ENCODE measurements around the gene PKDREJ.
"Not testable (repeated sequence)": the region's sequence is repeated elsewhere in the genome, so short reads cannot be mapped to it uniquely, and the experiment has no call there.

PKDREJ gene

DNA sequence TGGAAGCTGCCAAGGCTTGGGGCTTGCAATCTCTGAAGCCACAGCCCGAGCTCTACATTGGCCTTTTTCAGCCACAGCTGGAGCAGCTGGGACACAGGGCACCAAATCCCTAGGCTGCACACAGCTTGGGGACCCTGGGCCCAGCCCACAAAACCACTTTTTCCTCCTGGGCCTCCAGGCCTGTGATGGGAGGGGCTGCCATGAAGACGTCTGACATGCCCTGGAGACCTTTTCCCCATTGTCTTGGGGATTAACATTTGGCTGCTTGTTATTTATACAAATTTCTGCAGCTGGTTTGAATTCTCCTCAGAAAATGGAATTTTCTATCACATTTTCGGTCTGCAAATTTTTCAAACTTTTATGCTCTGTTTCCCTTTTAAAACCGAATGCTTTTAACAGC, 2.5 kb upstream of the PKDREJ start:
- DNase-seq, result not testable (repeated sequence)

DNA sequence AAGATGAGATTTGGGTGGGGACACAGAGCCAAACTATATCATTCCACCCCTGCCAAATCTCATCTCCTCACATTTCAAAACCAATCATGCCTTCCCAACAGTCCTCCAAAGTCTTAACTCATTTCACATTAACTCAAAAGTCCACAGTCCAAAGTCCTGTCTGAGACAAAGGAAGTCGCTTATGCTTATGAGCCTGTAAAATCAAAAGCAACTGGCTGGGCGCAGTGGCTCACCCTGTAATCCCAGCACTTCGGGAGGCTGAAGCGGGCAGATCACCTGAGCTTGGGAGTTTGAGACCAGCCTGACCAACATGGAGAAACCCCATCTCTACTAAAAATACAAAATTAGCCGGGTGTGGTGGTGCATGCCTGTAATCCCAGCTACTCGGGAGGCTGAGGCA, 1.4 kb upstream of the PKDREJ start:
- not testable (repeated sequence) for DNase-seq

DNA sequence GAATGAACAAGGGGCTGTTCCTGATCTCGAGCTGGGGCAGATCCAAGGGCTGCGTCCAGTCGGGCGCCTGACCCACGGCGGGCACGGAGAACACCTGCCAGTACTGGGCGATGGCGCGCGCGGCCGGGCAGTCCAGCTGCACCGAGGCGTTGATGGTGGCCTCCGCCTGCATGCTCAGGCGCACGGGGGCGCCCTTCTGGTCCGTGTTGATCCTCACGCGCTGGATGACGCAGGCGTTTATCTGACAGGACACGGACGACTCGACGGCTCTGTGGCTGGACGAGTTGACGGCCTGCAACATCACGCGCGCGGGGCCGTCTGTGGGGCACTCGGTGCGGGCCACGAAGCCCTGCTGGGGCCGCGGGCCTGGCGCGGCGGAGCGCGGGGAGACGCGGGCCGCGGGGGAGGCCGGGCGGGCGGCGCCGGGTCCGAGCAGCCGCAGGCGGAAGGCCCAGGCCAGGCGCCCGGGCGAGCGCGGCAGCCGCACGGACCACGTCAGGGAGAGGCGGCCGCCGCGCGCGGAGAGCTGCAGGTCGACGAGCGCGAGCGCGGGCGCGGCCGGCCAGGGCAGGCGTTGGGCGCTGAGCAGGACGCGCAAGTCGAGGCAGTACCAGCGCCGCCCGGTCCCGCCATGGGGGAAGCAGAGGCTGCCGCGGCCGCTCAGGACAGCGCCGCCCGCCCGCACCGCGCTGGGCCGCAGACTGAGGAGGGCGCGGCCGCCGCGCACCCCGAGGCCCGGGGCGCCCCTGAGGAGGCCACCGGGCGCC, 511 bp downstream of the PKDREJ start:
- DNase-seq, result no peak

DNA sequence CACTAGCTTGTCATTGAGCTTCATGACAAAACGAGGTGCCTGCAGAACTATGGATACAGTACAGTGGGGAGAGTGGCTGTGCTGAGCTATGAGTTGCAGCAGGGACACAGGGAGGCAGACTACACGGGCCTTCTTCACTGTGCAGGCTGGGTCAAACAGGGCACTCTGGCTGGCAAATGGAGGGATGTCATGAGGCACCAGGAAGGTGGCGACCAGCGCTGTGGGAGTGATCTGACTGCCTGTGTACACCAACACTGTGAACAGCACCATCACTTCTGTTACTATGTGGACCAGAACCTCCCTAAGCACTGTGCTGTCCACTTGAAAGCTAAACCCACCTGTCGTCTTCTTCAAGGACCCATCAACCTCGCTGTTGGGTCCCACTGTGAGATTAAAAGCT, 3.1 kb downstream of the PKDREJ start:
- no peak for DNase-seq

DNA sequence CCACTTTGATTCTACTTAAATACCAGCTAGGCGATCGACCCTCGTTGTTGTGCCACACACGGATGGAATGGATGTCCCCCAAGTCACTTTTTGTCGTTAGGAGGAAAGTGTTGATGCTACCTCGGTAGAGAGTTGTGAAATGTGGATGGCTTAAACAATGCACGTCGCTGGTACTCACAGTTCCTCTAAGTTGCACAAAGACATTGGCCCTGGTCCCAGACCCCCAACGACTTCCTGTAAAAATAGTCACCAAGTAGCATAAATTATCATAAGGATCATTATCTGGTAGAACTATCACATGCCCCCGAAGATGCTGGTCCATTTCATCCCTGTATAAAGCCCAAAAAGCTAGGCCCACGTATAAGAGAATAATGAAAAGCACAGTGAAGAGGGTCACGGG, 3.8 kb downstream of the PKDREJ start:
- DNase-seq, result no peak

DNA sequence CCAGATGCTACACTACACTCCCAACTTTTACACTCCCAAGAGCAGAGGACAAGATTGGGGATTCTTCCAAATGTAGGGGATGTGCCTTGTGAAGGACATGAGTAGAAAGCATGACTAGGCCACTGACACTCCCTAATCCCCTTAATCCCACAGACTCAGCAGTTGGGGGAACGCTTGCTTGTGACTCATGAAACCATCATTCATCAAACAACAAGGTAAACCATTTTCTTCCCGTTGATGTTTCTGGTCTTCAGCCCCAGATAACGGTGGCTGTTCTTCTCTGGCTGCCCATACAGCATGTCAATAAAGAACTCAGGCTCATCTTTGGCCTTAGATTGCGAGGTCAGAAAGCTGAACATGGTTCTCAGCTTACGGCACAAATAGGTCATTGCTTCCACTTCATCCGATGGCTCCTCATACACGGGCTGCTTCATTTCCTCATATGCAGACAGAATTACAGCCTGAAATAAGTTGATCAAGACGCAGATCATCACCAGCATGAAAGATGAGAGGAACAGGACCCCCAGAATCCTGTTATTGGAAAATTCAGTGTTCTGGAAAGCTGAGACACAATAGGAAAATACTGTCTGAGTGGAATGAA, 6.7 kb downstream of the PKDREJ start:
- DNase-seq, result no peak

DNA sequence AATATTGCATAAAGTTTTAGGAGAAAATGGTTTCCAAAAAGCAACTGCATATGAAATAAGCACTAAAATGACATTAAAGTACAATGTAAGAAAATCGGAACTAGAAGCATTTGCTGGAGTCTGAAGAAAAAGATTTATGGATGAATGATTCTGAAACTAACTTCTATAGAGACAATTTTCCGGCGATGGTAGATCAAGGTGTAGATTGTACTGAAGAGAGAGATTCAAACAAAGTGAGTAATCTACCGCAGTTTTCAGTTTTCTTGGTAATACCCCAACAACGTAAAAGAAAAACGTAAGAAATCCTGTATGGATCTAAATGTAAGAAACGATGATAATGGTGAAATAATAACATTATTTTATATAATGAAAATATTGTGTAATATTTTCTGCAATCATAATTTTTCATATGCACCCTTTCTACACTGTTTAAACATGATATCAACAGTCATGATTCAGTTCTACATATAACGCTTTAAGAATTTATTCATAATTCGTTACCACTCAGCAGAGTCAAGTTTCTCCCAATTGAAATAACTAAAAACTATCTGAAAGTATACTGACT, 11.2 kb downstream of the PKDREJ start:
- DNase-seq, result peak; percentile 42

DNA sequence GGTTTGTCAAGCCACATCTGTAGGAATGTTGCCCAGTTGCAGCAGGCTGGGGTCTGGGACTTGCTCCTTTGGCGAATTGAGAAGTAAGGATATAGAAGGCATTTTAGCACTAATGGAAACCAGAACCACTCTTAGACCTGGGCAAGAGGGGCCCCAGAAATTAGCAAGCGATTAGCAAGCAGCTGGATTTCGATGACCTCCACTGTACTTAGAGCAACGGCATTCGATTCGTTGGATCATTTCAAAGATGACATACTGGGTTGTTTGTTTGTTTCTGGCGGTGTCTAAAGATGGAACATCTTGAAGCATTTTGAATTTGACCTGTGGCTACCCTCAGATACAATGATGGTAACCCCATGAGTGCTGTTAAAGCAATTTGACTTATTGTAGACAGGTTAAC, 11.9 kb downstream of the PKDREJ start:
- DNase-seq, result peak; percentile 55

DNA sequence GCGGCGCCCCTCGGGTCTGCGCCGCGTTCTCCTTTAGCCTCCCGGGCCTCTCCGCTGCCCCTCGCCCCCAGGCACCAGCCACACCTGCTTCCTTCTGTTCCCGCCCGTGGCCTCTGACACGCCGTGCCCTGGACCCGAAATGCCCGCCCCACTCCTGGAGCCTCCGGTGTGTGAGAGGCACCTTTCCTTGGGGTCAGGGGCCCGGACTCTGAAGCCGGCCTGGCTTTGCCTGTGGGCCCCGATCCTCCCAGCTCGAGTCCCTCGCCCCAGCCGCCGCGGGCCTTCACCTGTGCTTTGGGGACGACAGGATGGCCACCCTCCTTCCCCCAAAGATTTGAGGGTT, 12.4 kb downstream of the PKDREJ start:
- DNase-seq, result peak; percentile 55

DNA sequence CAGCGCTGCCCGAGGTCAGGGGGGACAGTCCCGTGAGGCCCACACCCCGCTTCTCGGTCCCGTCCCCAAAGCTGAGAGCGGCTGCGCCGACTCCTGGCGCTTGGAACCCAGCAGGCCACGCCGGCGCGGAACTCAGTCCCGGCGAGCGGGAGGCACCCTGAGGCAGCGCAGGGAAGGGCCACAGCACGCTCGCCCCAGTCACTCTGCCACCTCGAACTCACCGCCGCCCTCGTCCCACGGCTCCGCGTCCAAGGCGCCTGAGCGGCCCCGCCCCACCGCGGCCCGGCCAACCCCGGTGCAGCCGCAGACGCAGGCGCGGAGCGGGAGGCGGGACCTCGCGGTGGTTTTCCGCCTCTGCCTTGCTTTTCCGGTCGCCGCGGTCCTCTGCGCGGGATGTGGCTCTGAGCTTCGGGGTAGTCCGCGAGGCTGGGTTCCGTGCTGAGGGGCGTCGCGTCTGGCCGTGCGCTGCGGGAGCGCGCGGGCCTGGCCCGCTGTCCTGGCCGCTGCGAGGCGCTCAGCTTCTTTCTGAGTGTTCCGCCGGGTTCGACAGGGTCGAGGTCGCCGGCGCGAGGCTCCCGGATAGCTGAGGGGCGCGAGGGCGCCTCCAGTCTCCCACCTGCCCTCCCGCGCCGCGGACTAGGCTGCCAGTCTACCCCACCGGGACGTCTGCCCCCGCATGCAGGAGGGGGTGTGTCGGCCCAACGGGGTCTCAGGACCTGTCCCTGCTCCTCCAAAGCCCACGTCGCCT, 12.9 kb downstream of the PKDREJ start, which contains the start of gene CDPF1:
Gene CDPF1 (minus strand): TSS at position 259 of the 748 bp plus-strand sequence. CDS start 2,009 bp downstream, outside the sequence.
- peak; percentile 94 for DNase-seq

DNA sequence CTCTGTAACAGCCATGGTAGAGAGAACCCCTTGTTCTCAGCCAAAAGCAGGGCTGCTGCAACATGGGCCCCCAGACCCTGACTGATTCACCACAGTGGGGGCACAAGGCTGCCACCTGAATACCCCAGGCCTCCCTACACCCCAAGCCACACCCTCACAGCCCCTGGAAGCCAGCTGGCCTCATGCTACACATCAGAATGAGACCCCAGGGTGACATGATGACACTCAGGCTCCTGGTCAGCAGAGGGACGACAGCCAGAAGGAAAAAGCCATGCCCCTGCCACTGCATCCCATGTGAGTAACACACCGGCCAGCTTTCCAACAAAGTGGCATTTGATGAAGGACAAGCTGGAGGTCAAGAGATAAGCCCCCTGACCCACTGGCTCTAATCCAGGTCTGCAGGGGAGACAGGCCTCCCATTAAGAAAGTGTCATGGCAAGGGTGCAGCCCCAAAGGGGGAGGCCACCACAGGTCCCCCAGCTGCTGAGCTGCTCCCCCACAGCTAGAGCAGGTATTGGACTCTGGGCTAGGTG, 15.6 kb downstream of the PKDREJ start:
- DNase-seq, result no peak

DNA sequence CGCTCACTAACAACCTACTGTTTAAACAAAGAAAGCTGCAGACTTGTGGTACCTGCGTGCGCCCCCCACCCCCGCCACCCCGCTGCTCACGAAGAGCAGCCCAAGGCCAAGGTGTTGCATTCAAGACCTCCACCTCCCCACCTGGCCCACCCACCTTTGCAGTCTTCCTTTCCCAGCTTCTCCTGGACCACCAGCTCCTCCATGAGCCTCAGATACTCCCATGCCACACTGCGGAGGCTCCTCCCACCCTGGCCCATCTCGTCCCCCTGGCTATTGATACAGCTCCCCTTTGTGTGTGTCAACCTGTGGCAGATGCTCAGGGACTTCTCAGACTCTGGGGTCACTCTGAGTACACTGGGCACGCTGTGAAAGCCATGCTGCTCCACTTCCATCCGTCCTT, 17.0 kb downstream of the PKDREJ start:
- no peak for DNase-seq

DNA sequence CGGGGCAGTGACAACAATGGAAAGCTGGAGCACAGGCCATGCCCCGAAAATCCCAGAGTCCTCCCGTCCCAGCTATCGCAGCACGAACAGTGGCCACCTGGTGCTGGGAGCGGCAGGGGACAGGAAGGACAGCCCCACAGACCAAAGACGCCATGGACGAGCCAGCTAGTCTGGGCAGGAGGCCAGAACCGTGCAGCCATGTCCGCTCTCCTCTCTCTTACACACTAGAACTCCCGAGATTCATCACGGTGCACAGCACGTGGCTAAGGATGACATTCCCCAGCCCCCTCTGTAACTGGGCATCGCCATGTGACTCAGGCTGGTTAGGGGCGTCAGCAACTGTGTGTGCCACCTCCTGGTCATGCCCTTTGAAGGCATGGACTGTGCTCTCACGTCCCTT, 17.6 kb downstream of the PKDREJ start:
- DNase-seq, result no peak

DNA sequence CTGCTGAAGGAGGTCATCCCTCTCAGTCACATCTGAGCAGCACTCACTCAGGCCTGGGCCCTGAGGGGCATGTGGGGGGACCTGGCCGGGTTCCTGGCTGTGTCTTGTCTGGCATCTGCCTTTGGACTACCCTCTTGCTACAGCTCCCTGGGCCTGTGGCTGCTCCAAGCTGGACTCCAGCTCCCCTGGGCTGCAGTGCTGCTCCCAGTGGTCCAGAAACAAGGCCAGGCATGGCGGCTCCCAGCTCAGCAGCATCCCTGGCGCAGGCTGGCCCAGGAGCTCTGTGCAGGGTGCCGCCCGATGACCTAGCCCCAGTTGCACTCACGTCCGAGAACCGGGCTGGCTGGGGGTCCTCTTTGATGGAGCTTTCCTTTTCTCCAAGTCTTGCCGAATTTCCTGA, 18.4 kb downstream of the PKDREJ start:
- no peak for DNase-seq

DNA sequence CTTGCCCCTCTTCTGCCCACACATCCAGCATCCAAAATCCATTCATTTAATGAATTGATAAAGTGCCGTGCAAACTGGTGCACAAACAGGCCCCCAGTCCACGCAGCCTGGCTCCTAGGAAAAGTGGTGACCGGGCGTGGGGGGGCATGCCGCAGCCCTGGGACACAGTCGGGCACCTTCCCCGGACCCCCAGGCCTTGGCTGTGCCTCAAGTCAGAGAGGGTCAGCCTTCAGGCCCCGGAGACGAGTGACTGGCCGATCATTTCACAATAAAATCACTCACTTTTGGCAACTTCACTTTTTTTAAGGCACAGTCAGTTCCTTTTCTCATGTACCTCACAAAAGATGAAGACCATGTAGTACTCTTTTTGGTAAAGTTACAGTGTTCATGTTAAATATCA, 21.1 kb downstream of the PKDREJ start:
- no peak for DNase-seq

DNA sequence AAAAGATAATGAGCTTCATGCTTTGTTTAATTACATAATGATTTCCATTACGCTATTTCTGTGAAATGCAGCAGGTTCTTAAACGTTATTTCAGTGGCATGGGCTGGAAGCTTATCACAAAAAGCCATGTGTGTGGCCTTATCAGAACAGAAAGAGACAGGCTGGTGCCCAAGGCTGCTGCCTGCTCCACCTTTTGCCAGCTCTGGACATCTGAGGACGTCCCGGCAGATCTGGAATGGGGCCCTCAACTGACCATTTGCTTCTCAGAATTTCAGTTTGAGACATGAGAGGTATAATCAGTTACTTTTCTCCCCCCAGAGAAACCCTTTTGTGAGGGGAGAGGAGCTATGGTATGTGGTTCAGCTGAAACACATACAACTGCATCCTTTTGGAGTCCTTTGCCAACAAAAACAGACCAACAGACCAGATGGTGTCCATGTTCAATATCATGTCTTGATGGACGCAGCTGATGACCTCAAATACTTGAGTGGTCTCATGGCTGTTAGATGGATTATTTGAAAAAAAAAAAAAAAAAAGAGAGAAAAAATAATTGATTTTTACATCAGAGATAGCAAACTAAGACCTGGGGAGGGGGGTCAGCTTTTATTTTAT, 21.6 kb downstream of the PKDREJ start:
- DNase-seq, result peak; percentile 94

DNA sequence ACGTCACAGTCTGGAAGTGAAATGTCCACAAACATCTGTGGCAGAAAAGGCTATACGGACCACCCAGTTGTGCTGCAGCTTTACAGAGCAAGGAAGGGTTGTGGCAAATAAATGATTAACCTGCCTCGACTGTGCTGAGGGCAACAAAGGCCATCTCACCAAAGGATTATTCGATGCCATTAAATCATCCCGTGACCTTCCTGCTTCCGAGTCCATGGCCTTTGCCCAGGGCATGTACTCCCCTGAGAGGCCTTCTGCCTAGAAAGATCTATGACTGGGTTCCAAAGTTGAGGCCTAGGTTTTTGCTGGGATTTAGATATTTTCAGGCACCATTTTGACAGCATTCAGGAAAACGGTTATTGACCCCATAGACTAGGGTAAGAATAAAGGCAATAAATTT, 22.2 kb downstream of the PKDREJ start:
- no peak for DNase-seq

DNA sequence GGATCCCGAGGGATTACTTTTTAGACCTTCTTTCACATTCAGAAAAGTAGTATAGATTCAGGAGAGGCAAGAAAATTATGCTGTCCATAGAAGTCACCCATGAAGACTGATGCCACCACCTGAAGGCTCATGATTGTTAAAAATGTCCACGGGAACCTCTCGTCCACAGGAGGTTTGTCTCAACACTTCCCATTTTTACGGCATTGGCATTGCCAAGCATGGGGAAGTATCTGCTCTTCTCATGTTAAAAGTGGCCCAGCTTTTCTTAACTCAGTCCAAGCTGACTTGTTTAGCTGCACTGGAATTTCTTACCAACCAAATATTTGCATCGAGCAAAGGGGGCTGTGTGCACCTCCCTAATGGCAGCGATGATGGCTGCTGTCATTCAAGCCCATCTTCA, 22.6 kb downstream of the PKDREJ start:
- DNase-seq, result no peak

DNA sequence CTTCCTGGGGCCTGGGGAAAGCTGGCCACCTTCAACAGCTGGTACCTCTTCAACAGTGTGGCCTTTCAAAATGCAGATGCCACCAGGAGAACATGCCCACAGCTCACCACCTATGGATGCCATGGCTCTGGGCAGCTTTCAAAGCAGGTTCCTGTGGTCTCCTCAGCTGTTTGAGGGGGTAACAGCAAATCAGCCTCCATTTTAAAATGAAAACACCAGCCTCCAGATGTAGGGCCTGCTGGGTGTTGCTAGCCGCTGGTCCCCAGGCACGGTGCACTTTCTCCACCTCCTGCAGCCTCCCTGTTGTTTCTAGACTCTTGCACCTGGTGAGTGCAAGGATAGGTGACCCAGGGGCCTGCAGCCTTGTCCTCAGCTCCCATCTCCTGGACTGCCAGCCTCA, 23.1 kb downstream of the PKDREJ start:
- DNase-seq, result no peak

DNA sequence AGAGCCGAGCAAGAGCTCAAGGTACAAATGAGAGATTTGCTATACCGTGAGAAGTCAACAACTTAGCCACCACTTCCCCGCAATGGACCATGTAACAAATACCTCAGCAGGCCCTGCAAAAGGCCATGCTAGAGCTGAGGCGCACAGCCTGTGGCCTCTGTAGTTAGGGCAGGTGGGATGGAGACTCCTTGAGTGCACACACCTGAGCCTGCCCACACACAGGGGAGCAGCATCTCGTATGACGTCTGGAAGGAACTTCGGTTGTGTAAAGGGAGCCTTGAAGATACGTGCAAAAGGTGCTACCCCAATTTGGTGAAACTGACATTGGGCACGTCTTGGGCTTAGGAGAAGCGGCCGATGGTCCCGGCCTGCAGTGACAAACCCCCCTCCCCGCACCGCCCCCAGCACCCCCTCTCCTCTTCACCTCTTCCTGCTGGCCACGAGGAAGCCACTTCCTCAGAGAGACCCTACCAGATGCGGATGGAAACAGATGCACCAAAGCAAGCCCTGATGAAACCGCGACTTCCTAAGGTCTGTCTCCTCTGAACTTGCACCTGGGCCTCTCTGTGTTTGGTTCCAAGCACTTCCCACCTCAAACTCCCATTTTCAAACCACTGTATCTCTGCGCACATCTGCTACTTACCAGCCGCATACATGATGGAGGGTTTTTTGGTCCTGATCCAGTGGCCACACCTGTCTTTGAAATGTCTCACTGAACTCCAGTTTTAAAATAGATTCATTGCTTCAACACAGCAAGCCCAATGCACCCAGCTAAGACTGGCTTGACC, 23.7 kb downstream of the PKDREJ start:
- DNase-seq, result no peak

DNA sequence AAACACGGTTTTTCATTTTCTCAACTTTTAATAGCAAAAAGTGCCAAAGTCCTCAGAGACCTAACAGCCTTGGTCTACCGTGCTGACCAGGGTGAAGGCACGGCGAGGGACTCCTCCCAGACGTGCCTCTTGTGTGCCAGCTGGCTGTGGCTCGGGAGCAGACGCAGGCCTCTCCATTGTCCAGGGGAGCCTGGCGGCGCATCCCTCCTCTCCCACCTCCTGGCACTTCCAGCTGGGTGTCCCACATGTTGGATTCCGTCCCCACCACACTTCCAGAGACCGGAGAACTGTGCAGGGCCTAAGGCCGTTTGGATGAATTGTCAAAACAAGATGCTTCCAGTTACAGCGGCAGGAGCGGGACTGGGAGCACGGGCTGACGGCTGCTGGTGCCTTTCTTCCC, 24.6 kb downstream of the PKDREJ start:
- no peak for DNase-seq

DNA sequence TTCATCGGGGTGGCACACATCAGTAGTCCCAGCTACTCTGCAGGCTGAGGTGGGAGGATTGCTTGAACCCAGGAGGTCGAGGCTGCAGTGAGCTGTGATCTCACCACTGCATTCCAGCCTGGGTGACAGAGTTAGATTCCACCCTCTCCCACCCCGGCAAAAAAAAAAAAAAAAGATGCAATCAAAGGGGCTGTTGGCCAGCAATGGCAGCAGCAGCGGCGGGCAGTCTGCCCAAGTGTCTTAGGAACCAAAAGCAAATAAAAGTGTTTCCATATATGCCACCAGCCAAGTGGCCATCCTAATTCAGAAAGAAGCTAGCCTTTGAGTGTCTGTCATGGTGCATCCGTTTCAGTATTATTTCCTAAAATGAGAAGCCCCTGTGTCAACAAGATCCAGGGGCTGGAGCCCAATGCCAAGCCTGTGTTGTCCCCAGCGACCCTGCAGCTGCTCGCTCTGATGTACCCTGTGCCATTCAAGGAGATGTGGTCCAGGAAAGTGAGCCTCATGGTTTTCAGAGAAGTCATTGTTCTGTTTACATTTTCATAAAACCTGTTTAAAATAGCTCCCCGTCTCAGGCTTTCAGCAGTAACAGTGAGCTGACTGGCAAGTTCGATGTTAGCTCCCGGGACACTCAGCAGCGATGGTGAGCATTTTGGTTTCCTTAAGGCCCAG, 25.6 kb downstream of the PKDREJ start:
- DNase-seq, result no peak

Data from OCI-M1 (cell line).